ENCODE measurements around the gene APOBEC3A.
"Not testable (repeated sequence)": the region's sequence is repeated elsewhere in the genome, so short reads cannot be mapped to it uniquely, and the experiment has no call there.

APOBEC3A gene

DNA sequence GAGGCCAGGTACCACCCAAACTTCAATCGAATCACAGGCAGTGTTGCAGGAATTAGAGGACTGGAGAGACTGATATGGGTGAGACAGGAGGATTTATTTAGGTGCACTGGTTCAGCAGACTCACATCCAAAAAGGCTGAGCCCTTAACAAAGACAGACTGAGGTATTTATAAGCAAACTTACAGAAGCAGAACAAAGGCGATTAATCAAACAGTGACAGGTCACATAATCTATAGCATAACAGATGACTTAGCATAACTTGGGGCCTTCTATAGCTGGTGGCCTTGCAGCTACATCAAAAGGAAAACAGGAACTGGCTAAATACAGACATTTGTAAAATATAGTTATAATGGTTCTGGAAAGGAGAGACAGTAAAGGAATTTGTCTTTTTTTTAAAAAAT lies 26.8 kb downstream of the APOBEC3A start:
- Mint-ChIP-seq H3K27me3 (ENCODE audit: low read depth) (peaks cover 5% of the 10 kb centered on the region), H3K4me1 (peaks cover 14% of the 10 kb centered on the region), H3K4me3 (no peak overlapping the region), H3K27ac (no peak overlapping the region), H3K9me3 (peaks cover 7% of the 10 kb centered on the region), H3K36me3 (ENCODE audit: low read depth) (peaks cover 3% of the 10 kb centered on the region)
- TF ChIP-seq, protein P1, sequence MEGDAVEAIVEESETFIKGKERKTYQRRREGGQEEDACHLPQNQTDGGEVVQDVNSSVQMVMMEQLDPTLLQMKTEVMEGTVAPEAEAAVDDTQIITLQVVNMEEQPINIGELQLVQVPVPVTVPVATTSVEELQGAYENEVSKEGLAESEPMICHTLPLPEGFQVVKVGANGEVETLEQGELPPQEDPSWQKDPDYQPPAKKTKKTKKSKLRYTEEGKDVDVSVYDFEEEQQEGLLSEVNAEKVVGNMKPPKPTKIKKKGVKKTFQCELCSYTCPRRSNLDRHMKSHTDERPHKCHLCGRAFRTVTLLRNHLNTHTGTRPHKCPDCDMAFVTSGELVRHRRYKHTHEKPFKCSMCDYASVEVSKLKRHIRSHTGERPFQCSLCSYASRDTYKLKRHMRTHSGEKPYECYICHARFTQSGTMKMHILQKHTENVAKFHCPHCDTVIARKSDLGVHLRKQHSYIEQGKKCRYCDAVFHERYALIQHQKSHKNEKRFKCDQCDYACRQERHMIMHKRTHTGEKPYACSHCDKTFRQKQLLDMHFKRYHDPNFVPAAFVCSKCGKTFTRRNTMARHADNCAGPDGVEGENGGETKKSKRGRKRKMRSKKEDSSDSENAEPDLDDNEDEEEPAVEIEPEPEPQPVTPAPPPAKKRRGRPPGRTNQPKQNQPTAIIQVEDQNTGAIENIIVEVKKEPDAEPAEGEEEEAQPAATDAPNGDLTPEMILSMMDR (IDR thresholded peaks at IDR 0.05; ENCODE audit: unreplicated experiment in 3 of 3) = no peak

DNA sequence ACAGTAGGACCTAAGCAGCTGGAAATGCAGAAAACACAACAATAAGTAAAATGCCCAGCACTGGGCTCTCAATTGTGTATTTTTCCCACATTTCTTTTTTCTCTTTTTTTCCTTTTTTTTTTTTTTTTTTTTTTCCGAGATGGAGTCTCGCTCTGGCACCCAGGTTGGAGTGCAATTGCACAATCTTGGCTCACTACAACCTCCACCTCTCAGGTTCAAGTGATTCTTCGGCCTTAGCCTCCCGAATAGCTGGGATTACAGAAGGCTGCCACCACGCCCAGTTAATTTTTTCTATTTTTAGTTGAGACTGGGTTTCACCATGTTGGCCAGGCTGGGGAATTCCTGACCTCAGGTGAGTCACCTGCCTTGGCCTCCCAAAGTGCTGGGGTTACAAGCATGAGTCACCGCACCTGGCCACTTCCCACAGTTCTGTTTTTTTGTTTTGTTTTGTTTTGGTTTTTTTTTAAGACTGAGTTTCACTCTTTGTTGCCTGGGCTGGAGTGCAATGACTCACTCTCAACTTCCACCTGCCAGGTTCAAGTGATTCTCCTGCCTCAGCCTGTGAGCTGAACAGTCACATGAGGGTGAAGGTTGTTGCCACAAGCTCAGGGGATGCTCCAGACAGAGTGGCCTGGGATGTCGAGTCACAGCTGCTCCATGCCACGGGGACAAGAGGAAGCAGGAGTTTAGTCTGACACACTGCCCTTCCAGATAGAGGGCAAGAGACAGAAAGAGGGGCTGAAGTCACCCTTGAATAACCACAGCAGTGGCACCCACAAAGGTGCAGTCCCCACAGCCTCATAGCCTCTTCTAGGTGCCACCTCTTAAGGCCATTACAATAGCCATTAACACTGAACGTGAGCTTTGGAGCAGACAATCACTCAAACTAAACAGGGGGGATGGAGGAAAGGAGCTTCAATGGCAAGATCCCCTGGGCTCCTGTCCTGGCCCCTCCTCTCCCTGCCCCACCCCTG lies 27.7 kb downstream of the APOBEC3A start:
- Mint-ChIP-seq H3K27ac (peak overlapping the region in 1 of 3 experiments; percentile 10), H3K4me1 (peaks cover 14% of the 10 kb centered on the region)
- H3K27me3 Mint-ChIP-seq (ENCODE audit: low read depth); H3K36me3 Mint-ChIP-seq (ENCODE audit: low read depth); H3K9me3 Mint-ChIP-seq; H3K4me3 Mint-ChIP-seq: not testable (repeated sequence)

DNA sequence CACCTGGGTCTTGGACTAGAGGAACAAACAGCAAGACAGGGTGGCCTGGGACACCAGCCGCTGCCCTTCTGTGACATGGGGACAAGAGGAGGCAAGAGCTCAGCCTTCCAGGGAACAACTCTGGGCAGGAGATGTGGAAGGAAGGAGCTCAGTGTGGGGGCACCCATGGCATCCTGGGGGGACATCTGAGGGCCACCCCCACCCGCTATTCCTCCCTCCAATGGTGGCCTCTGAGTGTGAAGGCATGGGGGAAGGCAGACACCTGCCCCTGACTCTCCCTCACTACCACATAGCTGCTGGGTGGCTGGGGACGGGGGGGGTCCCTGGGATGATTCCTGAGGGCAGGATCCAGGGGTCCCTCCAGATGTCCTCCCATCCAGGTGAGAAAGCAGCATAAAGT lies 29.2 kb downstream of the APOBEC3A start:
- H3K4me1 Mint-ChIP-seq = peaks cover 8% of the 10 kb centered on the region
- H3K27ac Mint-ChIP-seq = no peak overlapping the region
- no peak overlapping the region for H3K4me3 Mint-ChIP-seq
- TF ChIP-seq, protein P1 (IDR thresholded peaks at IDR 0.05; ENCODE audit: unreplicated experiment in 3 of 3) = no peak
- H3K9me3 Mint-ChIP-seq = peaks cover 7% of the 10 kb centered on the region
- H3K27me3 Mint-ChIP-seq (ENCODE audit: low read depth) = peaks cover under 1% of the 10 kb centered on the region
- H3K36me3 Mint-ChIP-seq (ENCODE audit: low read depth) = peaks cover 3% of the 10 kb centered on the region

DNA sequence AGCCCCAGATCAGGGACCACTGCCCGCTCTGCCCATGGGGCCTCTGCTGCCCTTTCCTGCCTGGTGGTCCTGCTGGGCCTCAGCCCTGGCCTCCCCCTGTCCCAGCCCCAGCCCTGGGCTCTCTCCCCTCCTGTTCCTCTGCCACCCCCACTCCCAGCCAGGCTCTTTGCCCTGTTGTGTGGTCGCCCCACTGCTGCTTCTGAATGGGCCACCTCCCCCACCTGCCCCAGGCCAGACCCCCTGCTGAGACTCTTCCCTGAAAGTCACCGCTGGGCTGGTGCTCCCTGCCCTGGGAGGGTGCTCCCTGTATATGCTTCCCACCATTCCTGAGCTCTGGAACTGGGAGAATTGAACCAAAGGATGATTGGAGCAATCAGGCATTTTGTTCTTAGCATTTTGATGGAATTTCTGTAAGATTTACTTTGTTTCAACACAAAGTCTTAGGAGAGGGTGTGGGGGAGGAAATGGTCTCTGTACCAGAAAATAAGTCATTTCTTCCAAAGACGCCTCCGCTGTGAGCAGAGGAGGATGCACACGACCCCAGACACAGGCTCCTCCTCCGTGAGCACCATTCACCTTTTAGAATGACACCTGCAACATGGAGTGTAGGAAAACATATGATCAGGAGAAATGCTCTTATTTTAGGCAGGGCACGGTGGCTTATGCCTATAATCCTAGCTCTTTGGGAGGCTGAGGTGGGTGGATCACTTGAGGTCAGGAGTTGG lies 29.9 kb downstream of the APOBEC3A start:
- Mint-ChIP-seq H3K27me3 (ENCODE audit: low read depth) (no peaks in the 10 kb centered on the region), H3K36me3 (ENCODE audit: low read depth) (peaks cover 3% of the 10 kb centered on the region), H3K4me1 (peaks cover 1% of the 10 kb centered on the region), H3K9me3 (peaks cover 7% of the 10 kb centered on the region), H3K27ac (no peak overlapping the region), H3K4me3 (no peak overlapping the region)
- TF ChIP-seq, protein P1 (IDR thresholded peaks at IDR 0.05; ENCODE audit: unreplicated experiment in 3 of 3) = no peak

DNA sequence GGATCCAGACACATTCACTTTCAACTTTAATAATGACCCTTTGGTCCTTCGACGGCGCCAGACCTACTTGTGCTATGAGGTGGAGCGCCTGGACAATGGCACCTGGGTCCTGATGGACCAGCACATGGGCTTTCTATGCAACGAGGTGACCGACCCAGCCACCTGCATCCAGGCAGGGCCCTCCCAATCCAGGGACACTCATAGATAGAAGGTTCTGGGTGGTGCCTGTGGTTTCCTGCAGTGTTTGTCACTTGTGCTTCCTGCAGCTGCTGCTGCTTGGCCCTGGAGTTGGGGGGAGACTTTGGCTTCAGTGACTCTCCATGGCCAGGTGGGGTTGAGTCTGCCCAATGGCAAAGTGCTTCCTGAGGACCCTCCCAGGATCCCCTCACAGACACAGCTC lies 32.1 kb downstream of the APOBEC3A start:
- Mint-ChIP-seq H3K4me3 (no peak overlapping the region), H3K27ac (no peak overlapping the region), H3K9me3 (no peaks in the 10 kb centered on the region), H3K4me1 (peaks cover 17% of the 10 kb centered on the region), H3K36me3 (ENCODE audit: low read depth) (no peaks in the 10 kb centered on the region), H3K27me3 (ENCODE audit: low read depth) (no peaks in the 10 kb centered on the region)
- TF ChIP-seq, protein P1 (IDR thresholded peaks at IDR 0.05; ENCODE audit: unreplicated experiment in 3 of 3) = no peak

DNA sequence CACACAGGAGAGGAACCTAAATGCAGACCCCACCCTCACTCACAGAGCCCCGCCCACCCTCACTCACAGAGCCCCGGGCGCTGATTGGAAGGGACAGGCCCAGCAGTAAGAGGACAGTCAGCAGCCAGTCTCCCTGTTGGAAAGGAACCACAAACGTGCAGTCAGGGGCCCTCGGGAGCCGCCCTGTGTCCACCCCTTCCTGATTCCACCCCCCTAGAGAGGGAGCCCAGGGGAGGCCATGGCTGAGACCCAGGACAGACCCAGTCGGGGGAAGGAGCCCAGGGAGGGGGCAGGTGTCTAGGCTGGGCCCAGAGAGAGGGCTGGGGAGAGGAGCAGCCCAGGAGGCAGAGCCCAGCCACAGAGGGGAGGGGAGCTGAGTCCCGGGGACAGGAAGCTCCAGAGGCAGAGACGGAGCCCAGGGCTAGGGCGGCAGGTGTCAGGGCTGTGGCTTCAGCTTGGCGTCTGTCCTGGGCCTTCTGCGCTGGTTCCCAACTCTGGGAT lies 35.5 kb downstream of the APOBEC3A start:
- H3K4me1 Mint-ChIP-seq = peaks cover 17% of the 10 kb centered on the region
- not testable (repeated sequence) for H3K9me3 Mint-ChIP-seq; H3K4me3 Mint-ChIP-seq; H3K36me3 Mint-ChIP-seq (ENCODE audit: low read depth)
- H3K27me3 Mint-ChIP-seq (ENCODE audit: low read depth) = peaks cover 12% of the 10 kb centered on the region
- H3K27ac Mint-ChIP-seq = peak overlapping the region in 2 of 3 experiments; percentile 30 to 48

All from nephron (organoid).